SU-DHL-6 (cell line): ENCODE results near the gene KRT20.

Source experiments
- H2AFZ ChIP-seq: fragments of 200-600 bp; sonication (generic); 2 replicates; pipeline ENCODE4 v1.6.1; 2014; ENCODE audit warnings: low read depth, mild to moderate bottlenecking, moderate library complexity, mixed read lengths, antibody characterized with exemption, low read length; ENCODE audit not compliant: severe bottlenecking
- H3F3A ChIP-seq: fragments of 200-600 bp; shearing (Covaris generic); 2 replicates; pipeline ENCODE4 v1.6.0; 2016; ENCODE audit warnings: antibody characterized with exemption, mild to moderate bottlenecking; ENCODE audit not compliant: insufficient read depth
- H3K27ac ChIP-seq: fragments of 200-600 bp; sonication (generic); 2 replicates; pipeline ENCODE4 v1.5.1; 2016; ENCODE audit warnings: low read depth, mild to moderate bottlenecking, low read length, moderate library complexity, mixed read lengths
- H3K27me3 ChIP-seq: fragments of 200-600 bp; sonication (generic), shearing (Covaris generic); 2 replicates; pipeline ENCODE4 v1.6.0; 2014; ENCODE audit warnings: mild to moderate bottlenecking, low read length
- H3K36me3 ChIP-seq: fragments of 200-600 bp; sonication (generic); 2 replicates; pipeline ENCODE4 v1.6.1; 2014; ENCODE audit warnings: mild to moderate bottlenecking, low read length, mixed read lengths
- H3K4me2 ChIP-seq: fragments of 300-600, 200-600 bp; shearing (Covaris generic), sonication (generic); 2 replicates; pipeline ENCODE4 v1.6.0; 2014; ENCODE audit warnings: low read length, low read depth, mild to moderate bottlenecking; ENCODE audit not compliant: poor library complexity, severe bottlenecking
- H3K4me3 ChIP-seq: fragments of 200-600 bp; sonication (generic); 2 replicates; pipeline ENCODE4 v1.5.1; 2014; ENCODE audit warnings: antibody characterized with exemption, low read length, mild to moderate bottlenecking, mixed read lengths; ENCODE audit not compliant: insufficient read depth, poor library complexity, severe bottlenecking
- H3K79me2 ChIP-seq: fragments of 200-600 bp; sonication (generic); 2 replicates; pipeline ENCODE4 v1.6.1; 2014; ENCODE audit warnings: mild to moderate bottlenecking, low read length, moderate library complexity; ENCODE audit not compliant: insufficient read depth
- H3K9ac ChIP-seq: fragments of 200-600 bp; sonication (generic); 2 replicates; pipeline ENCODE4 v1.7.0; 2014; ENCODE audit warnings: mild to moderate bottlenecking, low read length
- H3K9me2 ChIP-seq: fragments of 200-600 bp; sonication (generic); replicated peaks from 2 replicates; pipeline ENCODE4 v1.6.1; 2014; ENCODE audit warnings: low read length; ENCODE audit not compliant: insufficient read depth
- H3K9me3 ChIP-seq: fragments of 200-600 bp; sonication (generic); 2 replicates; pipeline ENCODE4 v1.6.1; 2014; ENCODE audit warnings: low read length, mixed read lengths; ENCODE audit not compliant: insufficient read depth
- H4K20me1 ChIP-seq: fragments of 200-600 bp; sonication (generic); 2 replicates; pipeline ENCODE4 v1.6.1; 2014; ENCODE audit warnings: low read depth, mild to moderate bottlenecking, antibody characterized with exemption, low read length, moderate library complexity, mixed read lengths
- EZH2phosphoT487 ChIP-seq: fragments of 200-600 bp; sonication (generic), shearing (Covaris generic); conservative IDR thresholded peaks from 2 replicates; pipeline ENCODE4 v1.6.1; 2018; ENCODE audit warnings: mild to moderate bottlenecking, antibody characterized with exemption, low read length, moderate library complexity, mixed read lengths
- TF ChIP-seq, protein P1 (sequence below): fragments of 200-600 bp; sonication (generic); IDR thresholded peaks from one replicate; pipeline ENCODE4 v1.5.1; 2017; ENCODE audit warnings: antibody characterized with exemption, mild to moderate bottlenecking, low read length, moderate library complexity; ENCODE audit not compliant: insufficient read depth, poor library complexity, severe bottlenecking

The KRT20 gene

DNA sequence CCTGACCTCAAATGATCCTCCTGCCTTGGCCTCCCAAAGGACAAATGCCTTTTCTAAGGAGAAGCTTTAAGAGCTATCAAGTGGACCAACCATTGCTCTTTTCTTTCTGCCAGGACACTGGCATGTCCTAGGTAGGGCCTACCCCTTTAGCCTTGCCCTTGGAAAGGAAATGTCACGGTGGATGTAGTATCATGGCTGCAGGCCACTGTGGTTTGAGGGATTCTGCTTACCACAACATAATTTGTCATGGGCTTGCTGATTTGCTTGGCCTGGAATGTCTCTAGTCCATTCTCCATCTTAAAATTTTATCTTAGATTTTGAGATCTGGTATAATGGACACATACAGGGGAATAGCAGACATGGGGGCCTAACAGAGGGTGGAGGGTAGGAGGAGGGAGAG, 6.0 kb downstream of the KRT20 start:
- Histone ChIP-seq H3K27ac (no peak overlapping the region), H3K4me2 (no peak overlapping the region), H3K27me3 (no peaks in the 10 kb centered on the region), H3K4me3 (no peak overlapping the region), H3K79me2 (no peaks in the 10 kb centered on the region), H3K9ac (no peak overlapping the region), H3K9me3 (no peaks in the 10 kb centered on the region), H2AFZ (no peak overlapping the region), H3F3A (no peaks in the 10 kb centered on the region), H3K36me3 (no peaks in the 10 kb centered on the region), H4K20me1 (no peaks in the 10 kb centered on the region), H3K9me2 (no peaks in the 10 kb centered on the region)
- TF ChIP-seq, protein P1, sequence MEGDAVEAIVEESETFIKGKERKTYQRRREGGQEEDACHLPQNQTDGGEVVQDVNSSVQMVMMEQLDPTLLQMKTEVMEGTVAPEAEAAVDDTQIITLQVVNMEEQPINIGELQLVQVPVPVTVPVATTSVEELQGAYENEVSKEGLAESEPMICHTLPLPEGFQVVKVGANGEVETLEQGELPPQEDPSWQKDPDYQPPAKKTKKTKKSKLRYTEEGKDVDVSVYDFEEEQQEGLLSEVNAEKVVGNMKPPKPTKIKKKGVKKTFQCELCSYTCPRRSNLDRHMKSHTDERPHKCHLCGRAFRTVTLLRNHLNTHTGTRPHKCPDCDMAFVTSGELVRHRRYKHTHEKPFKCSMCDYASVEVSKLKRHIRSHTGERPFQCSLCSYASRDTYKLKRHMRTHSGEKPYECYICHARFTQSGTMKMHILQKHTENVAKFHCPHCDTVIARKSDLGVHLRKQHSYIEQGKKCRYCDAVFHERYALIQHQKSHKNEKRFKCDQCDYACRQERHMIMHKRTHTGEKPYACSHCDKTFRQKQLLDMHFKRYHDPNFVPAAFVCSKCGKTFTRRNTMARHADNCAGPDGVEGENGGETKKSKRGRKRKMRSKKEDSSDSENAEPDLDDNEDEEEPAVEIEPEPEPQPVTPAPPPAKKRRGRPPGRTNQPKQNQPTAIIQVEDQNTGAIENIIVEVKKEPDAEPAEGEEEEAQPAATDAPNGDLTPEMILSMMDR, result no peak
- TF ChIP-seq EZH2phosphoT487, result no peak

DNA sequence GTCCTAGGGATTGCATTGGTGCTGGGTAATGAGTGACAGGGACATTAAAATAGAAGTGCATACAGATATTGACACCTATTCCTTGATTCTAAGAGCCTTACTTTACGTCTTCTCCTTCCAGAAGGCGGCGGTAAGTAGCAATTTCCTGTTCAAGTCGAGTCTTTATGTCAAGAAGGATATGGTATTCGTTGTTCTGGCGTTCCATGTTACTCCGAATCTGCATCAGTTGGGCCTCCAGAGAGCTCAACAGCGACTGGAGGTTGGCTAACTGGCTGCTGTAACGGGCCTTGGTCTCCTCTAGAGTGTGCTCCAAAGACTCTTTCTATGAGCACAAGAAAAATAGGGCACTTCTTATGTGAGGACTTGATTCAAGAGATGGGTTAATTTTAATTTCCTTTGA, 7.0 kb downstream of the KRT20 start:
- H3K79me2 ChIP-seq, result no peaks in the 10 kb centered on the region
- no peaks in the 10 kb centered on the region for H3K36me3 ChIP-seq
- H3K4me3 ChIP-seq, result no peak overlapping the region
- no peaks in the 10 kb centered on the region for H3K9me2 ChIP-seq
- TF ChIP-seq EZH2phosphoT487, result no peak
- TF ChIP-seq, protein P1, result no peak
- H4K20me1 ChIP-seq, result no peaks in the 10 kb centered on the region
- no peak overlapping the region for H2AFZ ChIP-seq
- H3K27me3 ChIP-seq, result no peaks in the 10 kb centered on the region
- H3K9me3 ChIP-seq, result no peaks in the 10 kb centered on the region
- no peaks in the 10 kb centered on the region for H3F3A ChIP-seq
- no peak overlapping the region for H3K27ac ChIP-seq
- H3K4me2 ChIP-seq, result no peak overlapping the region
- H3K9ac ChIP-seq, result no peak overlapping the region

DNA sequence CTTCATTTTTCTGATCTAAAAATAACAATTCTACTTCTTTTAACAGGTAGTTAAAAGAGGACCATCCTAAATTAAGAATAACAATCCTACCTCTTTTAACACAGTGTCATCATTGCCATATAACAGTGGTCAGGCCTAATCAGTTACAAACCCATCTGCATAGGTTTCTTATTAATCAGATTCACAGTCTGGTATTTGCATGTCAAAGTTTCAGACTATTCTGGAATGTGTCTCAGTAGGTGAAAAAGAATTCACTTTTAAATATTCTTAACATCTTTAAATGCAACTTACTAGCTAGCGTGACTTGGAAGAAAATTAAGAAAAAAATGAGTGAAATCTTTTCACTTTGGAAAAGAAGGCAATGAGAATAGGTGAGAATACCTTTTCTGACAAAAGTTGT, 11.2 kb downstream of the KRT20 start:
- no peak overlapping the region for H3K9ac ChIP-seq
- TF ChIP-seq, protein P1, result no peak
- TF ChIP-seq EZH2phosphoT487, result no peak
- no peaks in the 10 kb centered on the region for H3K27me3 ChIP-seq
- no peaks in the 10 kb centered on the region for H4K20me1 ChIP-seq
- no peak overlapping the region for H3K4me2 ChIP-seq
- no peak overlapping the region for H3K27ac ChIP-seq
- no peaks in the 10 kb centered on the region for H3K36me3 ChIP-seq
- no peaks in the 10 kb centered on the region for H3K9me2 ChIP-seq
- H3F3A ChIP-seq, result no peaks in the 10 kb centered on the region
- H3K9me3 ChIP-seq, result no peaks in the 10 kb centered on the region
- no peak overlapping the region for H3K4me3 ChIP-seq
- H3K79me2 ChIP-seq, result no peaks in the 10 kb centered on the region
- no peak overlapping the region for H2AFZ ChIP-seq

DNA sequence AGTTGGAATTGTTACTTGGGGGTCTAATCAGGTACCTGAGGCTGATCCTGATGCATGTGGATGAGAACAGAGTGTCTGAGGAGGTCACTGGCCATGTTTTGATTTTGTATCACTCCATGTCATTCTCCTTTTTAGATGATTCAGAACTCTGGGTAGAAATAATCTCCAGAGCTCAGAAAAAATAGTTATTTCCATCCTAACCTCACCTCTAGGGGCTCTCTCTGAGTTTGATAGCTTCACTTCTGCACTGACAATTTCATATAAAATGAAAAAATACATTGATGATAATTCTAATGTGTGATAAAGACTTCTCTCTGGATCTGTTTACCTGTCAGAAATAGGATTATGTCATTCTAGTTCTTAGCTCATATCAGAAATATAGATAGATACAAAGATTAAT, 11.8 kb downstream of the KRT20 start:
- H3K4me2 ChIP-seq, result no peak overlapping the region
- no peaks in the 10 kb centered on the region for H3K9me2 ChIP-seq
- H3K79me2 ChIP-seq, result no peaks in the 10 kb centered on the region
- H3K27ac ChIP-seq, result no peak overlapping the region
- no peak overlapping the region for H2AFZ ChIP-seq
- H3K4me3 ChIP-seq, result no peak overlapping the region
- TF ChIP-seq EZH2phosphoT487, result no peak
- TF ChIP-seq, protein P1, result no peak
- no peaks in the 10 kb centered on the region for H3K9me3 ChIP-seq
- no peaks in the 10 kb centered on the region for H4K20me1 ChIP-seq
- H3K36me3 ChIP-seq, result no peaks in the 10 kb centered on the region
- no peaks in the 10 kb centered on the region for H3F3A ChIP-seq
- H3K27me3 ChIP-seq, result no peaks in the 10 kb centered on the region
- H3K9ac ChIP-seq, result no peak overlapping the region
